ENCODE data around the gene GRIK4.

DNA sequence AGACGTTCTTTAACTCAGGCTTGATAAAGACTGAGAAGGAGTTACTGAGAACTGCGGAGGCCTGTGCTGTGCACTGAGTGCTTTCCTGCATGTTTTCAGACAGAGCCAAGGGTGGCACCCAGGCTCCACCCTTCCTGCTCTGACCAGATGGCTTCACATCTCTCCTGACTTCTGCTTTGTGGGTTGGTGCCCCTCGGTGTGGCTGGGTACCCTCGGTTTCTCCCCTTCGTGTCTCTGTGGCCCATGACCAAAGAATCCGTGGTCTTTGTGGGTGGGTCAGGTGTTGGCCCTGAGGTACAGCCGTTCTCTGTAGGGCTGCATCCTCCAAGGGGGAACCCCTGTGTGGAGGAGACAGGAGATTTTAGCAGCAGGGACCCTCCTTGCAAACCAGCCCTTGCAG, 34.3 kb downstream of the GRIK4 start:
- TF ChIP-seq EZH2 (IDR thresholded peaks at IDR 0.05; ENCODE audit: insufficient read depth, poor library complexity, severe bottlenecking): no peak
- no peak for TF ChIP-seq EZH2phosphoT487 (IDR thresholded peaks at IDR 0.05; ENCODE audit: insufficient read depth, low read depth)
